Neural cell (in vitro differentiated cells): Measurements from ENCODE around the gene BZW1. TPM values are rescaled to one million over a fixed set of nuclear protein-coding genes. Genes with fewer than 3 reads are reported as not detected.

Experiments used
- H2AFZ ChIP-seq: fragments of 200-600, 300-800 bp; sonication (generic), shearing (Covaris generic); 2 replicates; pipeline ENCODE4 v1.6.0; 2014; ENCODE audit warnings: low read depth, mild to moderate bottlenecking, antibody characterized with exemption, low read length, moderate library complexity
- H3F3A ChIP-seq: fragments of 200-600 bp; shearing (Covaris generic); 2 replicates; pipeline ENCODE4 v1.6.1; 2016; ENCODE audit warnings: mild to moderate bottlenecking, moderate library complexity, mixed read lengths, antibody characterized with exemption, low read length; ENCODE audit not compliant: insufficient read depth, poor library complexity, severe bottlenecking
- H3K27ac ChIP-seq: fragments of 200-600, 300-800 bp; sonication (generic), shearing (Covaris generic); 2 replicates; pipeline ENCODE4 v1.5.1; 2014; ENCODE audit warnings: mild to moderate bottlenecking, low read length, moderate library complexity
- H3K27me3 ChIP-seq: fragments of 300-800, 200-600 bp; sonication (generic), shearing (Covaris generic); 2 replicates; pipeline ENCODE4 v1.6.0; 2014; ENCODE audit warnings: mild to moderate bottlenecking, low read depth, low read length, moderate library complexity; ENCODE audit not compliant: insufficient read depth
- H3K36me3 ChIP-seq: fragments of 300-800, 200-600 bp; sonication (generic), shearing (Covaris generic); 2 replicates; pipeline ENCODE4 v1.5.1; 2014; ENCODE audit warnings: mild to moderate bottlenecking, antibody characterized with exemption, low read length, moderate library complexity; ENCODE audit not compliant: insufficient read depth
- H3K4me2 ChIP-seq: fragments of 300-800, 200-600 bp; sonication (generic), shearing (Covaris generic); 2 replicates; pipeline ENCODE4 v1.6.0; 2014; ENCODE audit warnings: mild to moderate bottlenecking, low read length
- H3K4me3 ChIP-seq: fragments of 300-800, 200-600 bp; sonication (generic), shearing (Covaris generic); 2 replicates; pipeline ENCODE4 v1.5.1; 2014; ENCODE audit warnings: mild to moderate bottlenecking, low read length, moderate library complexity
- H3K79me2 ChIP-seq: fragments of 200-600 bp; shearing (Covaris generic); replicated peaks from 2 replicates; pipeline ENCODE4 v1.6.0; 2014; ENCODE audit warnings: mild to moderate bottlenecking, low read length, moderate library complexity; ENCODE audit not compliant: insufficient read depth
- H3K9ac ChIP-seq: fragments of 300-800, 200-600 bp; sonication (generic), shearing (Covaris generic); 2 replicates; pipeline ENCODE4 v1.6.1; 2016; ENCODE audit warnings: mild to moderate bottlenecking, low read length, mixed read lengths
- H3K9me2 ChIP-seq: fragments of 200-600 bp; shearing (Covaris generic); 2 replicates; pipeline ENCODE4 v1.6.1; 2016; ENCODE audit warnings: mild to moderate bottlenecking, low read length, mixed read lengths; ENCODE audit not compliant: insufficient read depth
- H3K9me3 ChIP-seq: fragments of 200-600, 300-800 bp; sonication (generic), shearing (Covaris generic); 2 replicates; pipeline ENCODE4 v1.6.1; 2016; ENCODE audit warnings: mild to moderate bottlenecking, mixed run types, low read length, moderate library complexity, mixed read lengths
- H4K20me1 ChIP-seq: fragments of 200-600 bp; shearing (Covaris generic); 2 replicates; pipeline ENCODE4 v1.6.1; 2016; ENCODE audit warnings: mild to moderate bottlenecking, mixed run types; ENCODE audit not compliant: insufficient read depth
- EP300 ChIP-seq: fragments of 450-650 bp; conservative IDR thresholded peaks from 2 replicates; pipeline ENCODE4 v1.6.1; 2014; ENCODE audit warnings: antibody characterized with exemption, mild to moderate bottlenecking, moderate library complexity; ENCODE audit not compliant: poor library complexity, severe bottlenecking
- EZH2 ChIP-seq: fragments of 200-600, 300-800 bp; shearing (Covaris generic), sonication (generic); IDR thresholded peaks from 2 replicates; pipeline ENCODE4 v1.6.1; 2014; ENCODE audit warnings: antibody characterized with exemption, low read length, borderline replicate concordance, mild to moderate bottlenecking; ENCODE audit not compliant: insufficient read depth, poor library complexity, severe bottlenecking
- MXI1 ChIP-seq: fragments of 450-650 bp; conservative IDR thresholded peaks from 2 replicates; pipeline ENCODE4 v1.6.1; 2014; ENCODE audit warnings: antibody characterized with exemption, mild to moderate bottlenecking; ENCODE audit not compliant: poor library complexity, severe bottlenecking
- POLR2AphosphoS5 ChIP-seq: IDR thresholded peaks from 2 replicates; pipeline ENCODE4 v1.6.1; 2012
- RAD21 ChIP-seq: fragments of 450-650 bp; conservative IDR thresholded peaks from 2 replicates; pipeline ENCODE4 v1.6.1; 2014; ENCODE audit warnings: antibody characterized with exemption, mild to moderate bottlenecking, moderate library complexity
- SMC3 ChIP-seq: fragments of 450-650 bp; conservative IDR thresholded peaks from 2 replicates; pipeline ENCODE4 v1.6.1; 2014; ENCODE audit warnings: antibody characterized with exemption, mild to moderate bottlenecking, moderate library complexity; ENCODE audit not compliant: poor library complexity
- TAF1 ChIP-seq: IDR thresholded peaks from 2 replicates; pipeline ENCODE4 v1.6.1; 2012; ENCODE audit warnings: low read depth
- polyA minus RNA-seq: library from RNA; depleted of rRNA, polyadenylated mRNA; stranded (reverse); fragments of >200 nt; gene quantifications from 2 replicates; pipeline ENCODE4 v1.2.3, GENCODE V29; 2014
- polyA plus RNA-seq: library from polyadenylated mRNA; depleted of rRNA; stranded (reverse); fragments of >200 nt; gene quantifications from 2 replicates; pipeline ENCODE4 v1.2.3, GENCODE V29; 2014
- TF ChIP-seq, protein P1 (sequence below): fragments of 450-650 bp; IDR thresholded peaks from 2 replicates; pipeline ENCODE4 v1.5.1; 2014; ENCODE audit warnings: antibody characterized with exemption, mild to moderate bottlenecking, moderate library complexity; ENCODE audit not compliant: poor library complexity, severe bottlenecking
- TF ChIP-seq, protein P2 (sequence below): IDR thresholded peaks from 2 replicates; pipeline ENCODE4 v1.6.1; 2012; ENCODE audit warnings: borderline replicate concordance

The BZW1 gene
- polyA plus RNA-seq: 291 and 339 TPM in 2 replicates
- 793 and 913 TPM in 2 replicates for polyA minus RNA-seq

DNA sequence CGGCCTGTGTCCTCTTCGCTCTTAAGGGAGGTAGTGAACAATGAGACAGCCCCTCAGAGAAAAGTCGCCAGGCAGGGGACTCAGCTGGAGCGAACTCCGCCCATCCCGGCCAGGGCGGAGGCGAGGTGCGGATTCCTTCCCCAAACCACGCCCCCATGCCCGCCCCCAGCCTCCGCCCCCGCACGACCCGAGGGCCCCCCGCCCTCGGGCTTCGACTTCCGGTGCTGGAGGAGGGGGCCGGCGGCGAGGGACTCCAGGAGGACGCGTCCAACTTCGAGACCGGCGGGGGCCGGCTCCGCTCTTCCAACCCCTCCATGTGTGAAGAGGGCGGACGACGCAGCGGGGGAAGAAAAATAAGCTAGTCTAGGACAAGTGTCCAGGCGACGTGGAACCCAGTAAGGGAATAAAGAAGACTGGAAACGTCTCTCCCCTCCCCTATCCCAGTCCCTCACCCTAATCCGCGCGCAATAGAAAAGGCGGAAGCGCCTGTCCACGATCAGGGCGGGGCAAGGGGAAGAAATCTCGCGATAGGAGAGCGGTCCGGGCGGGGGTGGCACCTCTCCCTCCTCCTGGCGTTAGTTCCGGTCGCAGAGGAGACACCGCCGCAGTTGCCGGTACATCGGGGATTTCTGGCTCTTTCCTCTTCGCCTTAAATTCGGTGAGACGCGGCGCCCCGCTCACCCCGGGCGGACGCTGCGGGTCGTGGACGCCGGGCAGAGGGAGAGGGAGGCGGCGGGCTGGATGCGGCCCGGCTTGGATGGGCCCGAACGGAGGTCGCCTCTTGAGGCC is at the start of gene BZW1:
Gene BZW1 (plus strand): TSS at position 578 of the 789 bp plus-strand sequence. CDS start 1,308 bp downstream, outside the sequence.
- TF ChIP-seq EP300 (peak; percentile 53), TAF1 (no peak), POLR2AphosphoS5 (peak; percentile 94), MXI1 (peak; percentile 51), SMC3 (no peak), EZH2 (no peak), RAD21 (peak; percentile 11)
- TF ChIP-seq, protein P1, sequence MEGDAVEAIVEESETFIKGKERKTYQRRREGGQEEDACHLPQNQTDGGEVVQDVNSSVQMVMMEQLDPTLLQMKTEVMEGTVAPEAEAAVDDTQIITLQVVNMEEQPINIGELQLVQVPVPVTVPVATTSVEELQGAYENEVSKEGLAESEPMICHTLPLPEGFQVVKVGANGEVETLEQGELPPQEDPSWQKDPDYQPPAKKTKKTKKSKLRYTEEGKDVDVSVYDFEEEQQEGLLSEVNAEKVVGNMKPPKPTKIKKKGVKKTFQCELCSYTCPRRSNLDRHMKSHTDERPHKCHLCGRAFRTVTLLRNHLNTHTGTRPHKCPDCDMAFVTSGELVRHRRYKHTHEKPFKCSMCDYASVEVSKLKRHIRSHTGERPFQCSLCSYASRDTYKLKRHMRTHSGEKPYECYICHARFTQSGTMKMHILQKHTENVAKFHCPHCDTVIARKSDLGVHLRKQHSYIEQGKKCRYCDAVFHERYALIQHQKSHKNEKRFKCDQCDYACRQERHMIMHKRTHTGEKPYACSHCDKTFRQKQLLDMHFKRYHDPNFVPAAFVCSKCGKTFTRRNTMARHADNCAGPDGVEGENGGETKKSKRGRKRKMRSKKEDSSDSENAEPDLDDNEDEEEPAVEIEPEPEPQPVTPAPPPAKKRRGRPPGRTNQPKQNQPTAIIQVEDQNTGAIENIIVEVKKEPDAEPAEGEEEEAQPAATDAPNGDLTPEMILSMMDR: no peak
- TF ChIP-seq, protein P2, sequence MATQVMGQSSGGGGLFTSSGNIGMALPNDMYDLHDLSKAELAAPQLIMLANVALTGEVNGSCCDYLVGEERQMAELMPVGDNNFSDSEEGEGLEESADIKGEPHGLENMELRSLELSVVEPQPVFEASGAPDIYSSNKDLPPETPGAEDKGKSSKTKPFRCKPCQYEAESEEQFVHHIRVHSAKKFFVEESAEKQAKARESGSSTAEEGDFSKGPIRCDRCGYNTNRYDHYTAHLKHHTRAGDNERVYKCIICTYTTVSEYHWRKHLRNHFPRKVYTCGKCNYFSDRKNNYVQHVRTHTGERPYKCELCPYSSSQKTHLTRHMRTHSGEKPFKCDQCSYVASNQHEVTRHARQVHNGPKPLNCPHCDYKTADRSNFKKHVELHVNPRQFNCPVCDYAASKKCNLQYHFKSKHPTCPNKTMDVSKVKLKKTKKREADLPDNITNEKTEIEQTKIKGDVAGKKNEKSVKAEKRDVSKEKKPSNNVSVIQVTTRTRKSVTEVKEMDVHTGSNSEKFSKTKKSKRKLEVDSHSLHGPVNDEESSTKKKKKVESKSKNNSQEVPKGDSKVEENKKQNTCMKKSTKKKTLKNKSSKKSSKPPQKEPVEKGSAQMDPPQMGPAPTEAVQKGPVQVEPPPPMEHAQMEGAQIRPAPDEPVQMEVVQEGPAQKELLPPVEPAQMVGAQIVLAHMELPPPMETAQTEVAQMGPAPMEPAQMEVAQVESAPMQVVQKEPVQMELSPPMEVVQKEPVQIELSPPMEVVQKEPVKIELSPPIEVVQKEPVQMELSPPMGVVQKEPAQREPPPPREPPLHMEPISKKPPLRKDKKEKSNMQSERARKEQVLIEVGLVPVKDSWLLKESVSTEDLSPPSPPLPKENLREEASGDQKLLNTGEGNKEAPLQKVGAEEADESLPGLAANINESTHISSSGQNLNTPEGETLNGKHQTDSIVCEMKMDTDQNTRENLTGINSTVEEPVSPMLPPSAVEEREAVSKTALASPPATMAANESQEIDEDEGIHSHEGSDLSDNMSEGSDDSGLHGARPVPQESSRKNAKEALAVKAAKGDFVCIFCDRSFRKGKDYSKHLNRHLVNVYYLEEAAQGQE: peak; percentile 66
- H2AFZ ChIP-seq: peak within 1 kb of the TSS; percentile 67
- H3K4me2 ChIP-seq: peak within 1 kb of the TSS; percentile 99
- no peaks in the 10 kb centered on the region for H3F3A ChIP-seq
- no peaks in the 10 kb centered on the region for H3K9me2 ChIP-seq
- peaks cover 16% of the 10 kb centered on the region for H4K20me1 ChIP-seq
- no peaks in the 10 kb centered on the region for H3K36me3 ChIP-seq
- peak within 1 kb of the TSS; percentile 98 for H3K27ac ChIP-seq
- H3K4me3 ChIP-seq: peak within 1 kb of the TSS; percentile 79
- no peaks in the 10 kb centered on the region for H3K9me3 ChIP-seq
- H3K79me2 ChIP-seq: peaks cover 34% of the 10 kb centered on the region
- peak within 1 kb of the TSS; percentile 96 for H3K9ac ChIP-seq
- no peaks in the 10 kb centered on the region for H3K27me3 ChIP-seq

DNA sequence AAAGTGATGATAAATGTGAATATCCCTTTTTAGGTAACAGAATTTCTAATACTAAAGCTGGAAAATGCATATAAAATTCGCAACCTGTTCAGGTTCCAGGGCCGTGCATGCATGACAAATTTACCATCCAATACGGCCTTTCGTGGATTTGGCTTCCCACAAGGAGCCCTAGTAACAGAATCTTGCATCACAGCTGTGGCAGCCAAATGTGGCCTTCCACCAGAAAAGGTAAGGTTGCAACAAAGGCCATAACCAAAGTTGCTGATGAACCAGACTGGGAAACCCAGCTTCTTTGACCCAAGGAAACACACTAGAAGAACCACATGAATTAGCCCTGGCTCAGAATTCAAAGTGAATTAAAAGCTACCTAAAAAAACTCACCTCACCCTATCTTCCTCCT is 49.6 kb upstream of the BZW1 start:
- H3K36me3 ChIP-seq: no peaks in the 10 kb centered on the region
- no peaks in the 10 kb centered on the region for H3K9me3 ChIP-seq
- no peaks in the 10 kb centered on the region for H3K9me2 ChIP-seq
- no peak overlapping the region for H3K27ac ChIP-seq
- H2AFZ ChIP-seq: no peak overlapping the region
- no peaks in the 10 kb centered on the region for H3F3A ChIP-seq
- no peaks in the 10 kb centered on the region for H3K27me3 ChIP-seq
- no peak overlapping the region for H3K4me2 ChIP-seq
- TF ChIP-seq POLR2AphosphoS5: no peak
- TF ChIP-seq MXI1: no peak
- TF ChIP-seq RAD21: no peak
- TF ChIP-seq EP300: no peak
- TF ChIP-seq, protein P2: no peak
- TF ChIP-seq SMC3: no peak
- no peak for TF ChIP-seq EZH2
- TF ChIP-seq, protein P1: no peak
- TF ChIP-seq TAF1: no peak
- no peaks in the 10 kb centered on the region for H3K79me2 ChIP-seq
- H3K4me3 ChIP-seq: no peak overlapping the region
- H4K20me1 ChIP-seq: no peaks in the 10 kb centered on the region
- no peak overlapping the region for H3K9ac ChIP-seq
